Measurements from ENCODE around the gene TRIP12.
"Not testable (repeated sequence)": the region's sequence is repeated elsewhere in the genome, so short reads cannot be mapped to it uniquely, and the experiment has no call there.

TRIP12 gene

GRCh38 chr2:229931241-229931640 lies 9.4 kb upstream of the TRIP12 start:
- no peak for TF ChIP-seq CTCF (IDR thresholded peaks at IDR 0.05; ENCODE audit: low read depth, low read length)
- no peak overlapping the region for H3K4me3 ChIP-seq (ENCODE audit: low read depth, low read length)

GRCh38 chr2:229930656-229931055 lies 8.8 kb upstream of the TRIP12 start:
- TF ChIP-seq CTCF (IDR thresholded peaks at IDR 0.05; ENCODE audit: low read depth, low read length), result no peak
- H3K4me3 ChIP-seq (ENCODE audit: low read depth, low read length), result no peak overlapping the region

GRCh38 chr2:229927817-229928321 lies 6.1 kb upstream of the TRIP12 start:
- H3K4me3 ChIP-seq (ENCODE audit: low read depth, low read length), result no peak overlapping the region
- no peak for TF ChIP-seq CTCF (IDR thresholded peaks at IDR 0.05; ENCODE audit: low read depth, low read length)

- TF ChIP-seq CTCF (IDR thresholded peaks at IDR 0.05; ENCODE audit: low read depth, low read length), result no peak
- no peak overlapping the region for H3K4me3 ChIP-seq (ENCODE audit: low read depth, low read length)
Observed at GRCh38 chr2:229925201-229925600, 3.4 kb upstream of the TRIP12 start.

- H3K4me3 ChIP-seq (ENCODE audit: low read depth, low read length), result not testable (repeated sequence)
Observed at GRCh38 chr2:229924541-229924940, 2.7 kb upstream of the TRIP12 start.

GRCh38 chr2:229922449-229923386 lies 909 bp upstream of the TRIP12 start, which contains the start of gene FBXO36:
Gene FBXO36, plus strand, starts transcription at chr2:229922503. Its CDS starts 11 bp downstream, at chr2:229922514.
- peak within 1 kb of the TSS; percentile 73 for H3K4me3 ChIP-seq (ENCODE audit: low read depth, low read length)
- TF ChIP-seq CTCF (IDR thresholded peaks at IDR 0.05; ENCODE audit: low read depth, low read length), result no peak

GRCh38 chr2:229921101-229921891 lies 513 bp downstream of the TRIP12 start:
- TF ChIP-seq CTCF (IDR thresholded peaks at IDR 0.05; ENCODE audit: low read depth, low read length), result no peak
- H3K4me3 ChIP-seq (ENCODE audit: low read depth, low read length), result peak overlapping the region; percentile 73
